NK-92 (cell line): ENCODE data around the gene CMTM2.
"Not testable (repeated sequence)": the region's sequence is repeated elsewhere in the genome, so short reads cannot be mapped to it uniquely, and the experiment has no call there.

Experiments
- DNase-seq: peaks from one replicate; lab custom pipeline; 2025; ENCODE audit not compliant: unreplicated experiment; lab: John Stamatoyannopoulos, UW

CMTM2 gene

GRCh38 chr16:66552286-66553177 lies 26.7 kb upstream of the CMTM2 start, which contains the start of gene CKLF:
CKLF (plus strand) TSS chr16:66552576; CDS start chr16:66552716, 140 bp downstream.
- DNase-seq: peak; percentile 60

- no peak for DNase-seq
Measured at GRCh38 chr16:66553223-66553622, 26.0 kb upstream of the CMTM2 start.

- DNase-seq: no peak
Measured at GRCh38 chr16:66554021-66554420, 25.2 kb upstream of the CMTM2 start.

- no peak for DNase-seq
Measured at GRCh38 chr16:66554495-66554894, 24.8 kb upstream of the CMTM2 start.

- DNase-seq: no peak
Measured at GRCh38 chr16:66560107-66560506, 19.2 kb upstream of the CMTM2 start.

GRCh38 chr16:66561381-66562080 lies 17.7 kb upstream of the CMTM2 start:
- no peak for DNase-seq

GRCh38 chr16:66562409-66562808 lies 16.9 kb upstream of the CMTM2 start:
- DNase-seq: no peak

GRCh38 chr16:66562986-66563385 lies 16.3 kb upstream of the CMTM2 start:
- DNase-seq: no peak

- no peak for DNase-seq
Measured at GRCh38 chr16:66563574-66564334, 15.5 kb upstream of the CMTM2 start.

GRCh38 chr16:66566051-66566901 lies 13.0 kb upstream of the CMTM2 start, which contains the start of gene CMTM1:
CMTM1 (plus strand) TSS chr16:66566439; CDS start chr16:66566514, 75 bp downstream.
- DNase-seq: no peak

- not testable (repeated sequence) for DNase-seq
Measured at GRCh38 chr16:66567270-66567669, 12.0 kb upstream of the CMTM2 start.

GRCh38 chr16:66568355-66568754 lies 10.9 kb upstream of the CMTM2 start:
- DNase-seq: no peak

- DNase-seq: no peak
Measured at GRCh38 chr16:66569131-66569530, 10.1 kb upstream of the CMTM2 start.

- DNase-seq: no peak
Measured at GRCh38 chr16:66569827-66570405, 9.3 kb upstream of the CMTM2 start.

GRCh38 chr16:66572356-66572755 lies 6.9 kb upstream of the CMTM2 start:
- DNase-seq: no peak

GRCh38 chr16:66574081-66574480 lies 5.2 kb upstream of the CMTM2 start:
- DNase-seq: no peak

GRCh38 chr16:66574531-66574930 lies 4.7 kb upstream of the CMTM2 start:
- DNase-seq: no peak

- no peak for DNase-seq
Measured at GRCh38 chr16:66575060-66575459, 4.2 kb upstream of the CMTM2 start.

- DNase-seq: no peak
Measured at GRCh38 chr16:66576296-66576695, 3.0 kb upstream of the CMTM2 start.

GRCh38 chr16:66580605-66581209 lies 1.4 kb downstream of the CMTM2 start:
- DNase-seq: no peak
